MM.1S (cell line): ENCODE data around the gene PI4KB.
A peak's percentile ranks its signal among the peaks of the same experiment; 100 is the strongest.
"Not testable (repeated sequence)": the region's sequence is repeated elsewhere in the genome, so short reads cannot be mapped to it uniquely, and the experiment has no call there.

Source experiments
- DNase-seq: peaks from one replicate; pipeline ENCODE4 v3.0.0-alpha.2; 2015
- H2AFZ ChIP-seq: fragments of 300-600 bp; sonication (generic); 2 replicates; pipeline ENCODE4 v1.6.0; 2016; ENCODE audit warnings: antibody characterized with exemption, low read length
- H3F3A ChIP-seq: fragments of 300-600 bp; sonication (generic); 2 replicates; pipeline ENCODE4 v1.6.1; 2016; ENCODE audit warnings: mild to moderate bottlenecking, antibody characterized with exemption, low read length, moderate library complexity, mixed read lengths; ENCODE audit not compliant: insufficient read depth
- H3K27ac ChIP-seq: fragments of 300-600 bp; sonication (generic); 2 replicates; pipeline ENCODE4 v1.5.1; 2016; ENCODE audit warnings: mild to moderate bottlenecking, low read length
- H3K27me3 ChIP-seq: fragments of 300-600 bp; sonication (generic); replicated peaks from 2 replicates; pipeline ENCODE4 v1.6.0; 2016; ENCODE audit warnings: low read length; ENCODE audit not compliant: insufficient read depth
- H3K36me3 ChIP-seq: fragments of 300-600 bp; sonication (generic); replicated peaks from 2 replicates; pipeline ENCODE4 v1.6.1; 2016; ENCODE audit warnings: mild to moderate bottlenecking, low read length, mixed read lengths; ENCODE audit not compliant: insufficient read depth
- H3K4me1 ChIP-seq: fragments of 300-600 bp; sonication (generic); 2 replicates; pipeline ENCODE4 v1.6.1; 2016; ENCODE audit warnings: low read length, mixed read lengths
- H3K4me2 ChIP-seq: fragments of 300-600 bp; sonication (generic); 2 replicates; pipeline ENCODE4 v1.6.0; 2016; ENCODE audit warnings: low read depth, low read length
- H3K4me3 ChIP-seq: fragments of 300-600 bp; sonication (generic); 2 replicates; pipeline ENCODE4 v1.5.1; 2016; ENCODE audit warnings: low read length, mixed read lengths
- H3K79me2 ChIP-seq: fragments of 300-600 bp; sonication (generic); 2 replicates; pipeline ENCODE4 v1.6.1; 2016; ENCODE audit warnings: mixed run types, low read length, mixed read lengths
- H3K9ac ChIP-seq: fragments of 300-600 bp; sonication (generic); 2 replicates; pipeline ENCODE4 v1.6.1; 2016; ENCODE audit warnings: low read length, mixed read lengths
- H3K9me2 ChIP-seq: fragments of 300-600 bp; sonication (generic); replicated peaks from 2 replicates; pipeline ENCODE4 v1.6.1; 2016; ENCODE audit warnings: mild to moderate bottlenecking, low read length, mixed read lengths; ENCODE audit not compliant: insufficient read depth
- H3K9me3 ChIP-seq: fragments of 300-600 bp; sonication (generic); replicated peaks from 2 replicates; pipeline ENCODE4 v1.6.1; 2016; ENCODE audit warnings: mild to moderate bottlenecking, low read length, mixed read lengths; ENCODE audit not compliant: insufficient read depth
- H4K20me1 ChIP-seq: fragments of 300-600 bp; sonication (generic); 2 replicates; pipeline ENCODE4 v1.6.1; 2016; ENCODE audit warnings: mild to moderate bottlenecking, low read length, moderate library complexity, mixed read lengths; ENCODE audit not compliant: insufficient read depth
- CTCF ChIP-seq: fragments of 300-600 bp; sonication (generic); IDR thresholded peaks from 2 replicates; pipeline ENCODE4 v1.5.1; 2016; ENCODE audit warnings: antibody characterized with exemption, low read length, mixed read lengths
- EZH2 ChIP-seq: fragments of 300-600 bp; sonication (generic); optimal IDR thresholded peaks from 2 replicates; pipeline ENCODE3; 2017; ENCODE audit warnings: low read depth, mild to moderate bottlenecking, antibody characterized with exemption, low read length, mixed read lengths
- EZH2phosphoT487 ChIP-seq: fragments of 300-600 bp; sonication (generic); IDR thresholded peaks from 2 replicates; pipeline ENCODE4 v1.6.1; 2018; ENCODE audit warnings: antibody characterized with exemption, low read length

The PI4KB gene

GRCh38 chr1:151356696-151357095, 29.5 kb upstream of the PI4KB start:
- H3K4me2 ChIP-seq, result no peak overlapping the region
- no peaks in the 10 kb centered on the region for H3K79me2 ChIP-seq
- H3K9me2 ChIP-seq, result no peaks in the 10 kb centered on the region
- H2AFZ ChIP-seq, result no peak overlapping the region
- no peaks in the 10 kb centered on the region for H3K27me3 ChIP-seq
- H3K9ac ChIP-seq, result no peak overlapping the region
- H3K9me3 ChIP-seq, result no peaks in the 10 kb centered on the region
- H4K20me1 ChIP-seq, result no peaks in the 10 kb centered on the region
- no peaks in the 10 kb centered on the region for H3F3A ChIP-seq
- no peaks in the 10 kb centered on the region for H3K4me1 ChIP-seq
- no peak overlapping the region for H3K4me3 ChIP-seq
- DNase-seq, result no peak
- no peaks in the 10 kb centered on the region for H3K36me3 ChIP-seq
- no peak for TF ChIP-seq CTCF
- no peak for TF ChIP-seq EZH2phosphoT487
- TF ChIP-seq EZH2, result no peak
- no peak overlapping the region for H3K27ac ChIP-seq

- H3K9me2 ChIP-seq, result no peaks in the 10 kb centered on the region
- no peak overlapping the region for H3K4me3 ChIP-seq
- H3K79me2 ChIP-seq, result no peaks in the 10 kb centered on the region
- no peaks in the 10 kb centered on the region for H3K36me3 ChIP-seq
- no peak overlapping the region for H3K27ac ChIP-seq
- no peak for TF ChIP-seq EZH2phosphoT487
- TF ChIP-seq CTCF, result no peak
- no peak for TF ChIP-seq EZH2
- peak; percentile 24 for DNase-seq
- no peak overlapping the region for H3K4me2 ChIP-seq
- no peaks in the 10 kb centered on the region for H4K20me1 ChIP-seq
- no peaks in the 10 kb centered on the region for H3K27me3 ChIP-seq
- H3F3A ChIP-seq, result peaks cover 7% of the 10 kb centered on the region; the same call in 1 of the 2 replicates
- H3K4me1 ChIP-seq, result peaks cover 7% of the 10 kb centered on the region
- H3K9me3 ChIP-seq, result no peaks in the 10 kb centered on the region
- H3K9ac ChIP-seq, result no peak overlapping the region
- H2AFZ ChIP-seq, result no peak overlapping the region
Measured at GRCh38 chr1:151352021-151352718, 25.0 kb upstream of the PI4KB start.

GRCh38 chr1:151350323-151350722, 23.1 kb upstream of the PI4KB start:
- not testable (repeated sequence) for H3K9ac ChIP-seq, H3K4me3 ChIP-seq, H3K36me3 ChIP-seq, H3K27ac ChIP-seq, H3K4me2 ChIP-seq, H2AFZ ChIP-seq, H3K9me3 ChIP-seq, H3F3A ChIP-seq, H3K9me2 ChIP-seq, DNase-seq, H3K27me3 ChIP-seq, H4K20me1 ChIP-seq
- peaks cover 16% of the 10 kb centered on the region for H3K4me1 ChIP-seq
- peaks cover 15% of the 10 kb centered on the region for H3K79me2 ChIP-seq

GRCh38 chr1:151347523-151348246, 20.5 kb upstream of the PI4KB start:
- Histone ChIP-seq H4K20me1 (no peaks in the 10 kb centered on the region), H3K79me2 (peaks cover 17% of the 10 kb centered on the region), H3K9ac (peak overlapping the region; percentile 30; the same call in 1 of the 2 replicates), H3K27me3 (no peaks in the 10 kb centered on the region), H3K36me3 (peaks cover 3% of the 10 kb centered on the region), H3K4me1 (peaks cover 16% of the 10 kb centered on the region), H3K4me3 (peak overlapping the region; percentile 59), H2AFZ (peak overlapping the region; percentile 89), H3K9me3 (no peaks in the 10 kb centered on the region), H3F3A (peaks cover 7% of the 10 kb centered on the region), H3K9me2 (no peaks in the 10 kb centered on the region), H3K4me2 (peak overlapping the region; percentile 83), H3K27ac (peak overlapping the region; percentile 78; the same call in 1 of the 2 replicates)
- TF ChIP-seq EZH2, result no peak
- no peak for TF ChIP-seq CTCF
- no peak for TF ChIP-seq EZH2phosphoT487
- DNase-seq, result no peak
